Esophagus muscularis mucosa (tissue), 3 donors: ENCODE results near the gene PLBD2.

Experiments used
- POLR2A ChIP-seq: fragments of 450-650 bp; IDR thresholded peaks from one replicate; pipeline ENCODE4 v1.6.1; 2017; ENCODE audit warnings: antibody characterized with exemption, moderate library complexity, mild to moderate bottlenecking, low read depth
- POLR2AphosphoS5 ChIP-seq, 2 donors: sonication (generic); formaldehyde crosslinking; IDR thresholded peaks; one replicate each; pipeline ENCODE4 v1.6.1; 2017; ENCODE audit warnings: antibody characterized with exemption in 2 of 2
- TF ChIP-seq, protein P1 (sequence below), 3 experiments: fragments of 200-600 bp in 2 of 3; fragments of 450-650 bp in 1 of 3; sonication (generic) in 2 of 3; IDR thresholded peaks; one replicate each; pipeline ENCODE4 v1.5.1; 2017 to 2019; ENCODE audit warnings: antibody characterized with exemption in 3 of 3, mild to moderate bottlenecking in 2 of 3, moderate library complexity in 1 of 3

GRCh38 chr12:113386866-113387566 lies 28.6 kb downstream of the PLBD2 start:
- TF ChIP-seq, protein P1, sequence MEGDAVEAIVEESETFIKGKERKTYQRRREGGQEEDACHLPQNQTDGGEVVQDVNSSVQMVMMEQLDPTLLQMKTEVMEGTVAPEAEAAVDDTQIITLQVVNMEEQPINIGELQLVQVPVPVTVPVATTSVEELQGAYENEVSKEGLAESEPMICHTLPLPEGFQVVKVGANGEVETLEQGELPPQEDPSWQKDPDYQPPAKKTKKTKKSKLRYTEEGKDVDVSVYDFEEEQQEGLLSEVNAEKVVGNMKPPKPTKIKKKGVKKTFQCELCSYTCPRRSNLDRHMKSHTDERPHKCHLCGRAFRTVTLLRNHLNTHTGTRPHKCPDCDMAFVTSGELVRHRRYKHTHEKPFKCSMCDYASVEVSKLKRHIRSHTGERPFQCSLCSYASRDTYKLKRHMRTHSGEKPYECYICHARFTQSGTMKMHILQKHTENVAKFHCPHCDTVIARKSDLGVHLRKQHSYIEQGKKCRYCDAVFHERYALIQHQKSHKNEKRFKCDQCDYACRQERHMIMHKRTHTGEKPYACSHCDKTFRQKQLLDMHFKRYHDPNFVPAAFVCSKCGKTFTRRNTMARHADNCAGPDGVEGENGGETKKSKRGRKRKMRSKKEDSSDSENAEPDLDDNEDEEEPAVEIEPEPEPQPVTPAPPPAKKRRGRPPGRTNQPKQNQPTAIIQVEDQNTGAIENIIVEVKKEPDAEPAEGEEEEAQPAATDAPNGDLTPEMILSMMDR (IDR thresholded peaks at IDR 0.05) = no peak
- TF ChIP-seq POLR2A (no peak), POLR2AphosphoS5 (IDR thresholded peaks at IDR 0.05) (no peak)
